SKM-1 treated with dmso at 0.1 percent for 144 hours (cell line): ENCODE measurements around the gene SMIM43.
A peak's percentile ranks its signal among the peaks of the same experiment; 100 is the strongest.
"Not testable (repeated sequence)": the region's sequence is repeated elsewhere in the genome, so short reads cannot be mapped to it uniquely, and the experiment has no call there.

Experiments used
- DNase-seq: peaks from one replicate; lab custom pipeline; 2025; ENCODE audit not compliant: unreplicated experiment; lab: John Stamatoyannopoulos, UW

SMIM43 gene

GRCh38 chr4:121737846-121738554 is 27.0 kb downstream of the SMIM43 start:
- DNase-seq: no peak

- DNase-seq: peak; percentile 20
These were observed 28.1 kb downstream of the SMIM43 start for GRCh38 chr4:121736735-121737351.

- no peak for DNase-seq
These were observed 30.4 kb downstream of the SMIM43 start for GRCh38 chr4:121734571-121734970.

- no peak for DNase-seq
These were observed 31.0 kb downstream of the SMIM43 start for GRCh38 chr4:121733942-121734341.

GRCh38 chr4:121729753-121730152 is 35.2 kb downstream of the SMIM43 start:
- DNase-seq: not testable (repeated sequence)

- no peak for DNase-seq
These were observed 36.2 kb downstream of the SMIM43 start for GRCh38 chr4:121728798-121729226.

GRCh38 chr4:121728066-121728465 is 36.9 kb downstream of the SMIM43 start:
- DNase-seq: no peak

GRCh38 chr4:121726642-121727268 is 38.2 kb downstream of the SMIM43 start:
- peak; percentile 65 for DNase-seq

- no peak for DNase-seq
These were observed 40.3 kb downstream of the SMIM43 start for GRCh38 chr4:121724671-121725070.

GRCh38 chr4:121721700-121722099 is 43.3 kb downstream of the SMIM43 start:
- DNase-seq: no peak

- DNase-seq: no peak
These were observed 44.9 kb downstream of the SMIM43 start for GRCh38 chr4:121720109-121720508.

- DNase-seq: no peak
These were observed 47.2 kb downstream of the SMIM43 start for GRCh38 chr4:121717680-121718237.

- no peak for DNase-seq
These were observed 50.4 kb downstream of the SMIM43 start for GRCh38 chr4:121714548-121714947.

GRCh38 chr4:121712783-121713182 is 52.2 kb downstream of the SMIM43 start:
- DNase-seq: no peak

- no peak for DNase-seq
These were observed 52.8 kb downstream of the SMIM43 start for GRCh38 chr4:121712001-121712651.

- DNase-seq: no peak
These were observed 53.5 kb downstream of the SMIM43 start for GRCh38 chr4:121711263-121712000.

GRCh38 chr4:121709766-121710405 is 55.1 kb downstream of the SMIM43 start:
- no peak for DNase-seq
